ENCODE data around the gene TRAF3IP1. TPM values are rescaled to one million over a fixed set of nuclear protein-coding genes. Genes with fewer than 3 reads are reported as not detected.
A peak's percentile ranks its signal among the peaks of the same experiment; 100 is the strongest.

TRAF3IP1 gene
- total and polyA plus RNA-seq, 2 of the 13 experiments (the other 11 are each of a cell fraction or from before 2014, with no cell fraction given), result 4.1 to 12.9 TPM

- no peak for TF ChIP-seq PHF21A (CRISPR knock-in tag; IDR thresholded peaks at IDR 0.05)
- TF ChIP-seq ZNF180 (CRISPR knock-in tag; IDR thresholded peaks at IDR 0.05; ENCODE audit: borderline replicate concordance, low read depth), result 0 out of 2 replicates have a peak, but pooled peaks have one; percentile 11
- TF ChIP-seq MBNL3 (CRISPR knock-in tag; conservative IDR thresholded peaks at IDR 0.05), result no peak
- TF ChIP-seq ZNF44 (CRISPR knock-in tag; IDR thresholded peaks at IDR 0.05), result no peak
- 0 out of 2 replicates have a peak, but pooled peaks have one; percentile 29 for TF ChIP-seq ZMYM3 (CRISPR knock-in tag; IDR thresholded peaks at IDR 0.05)
- TF ChIP-seq NFE2 (CRISPR knock-in tag; IDR thresholded peaks at IDR 0.05), result peak; percentile 40; the same call in 1 of the 2 replicates
- TF ChIP-seq MBD4 (IDR thresholded peaks at IDR 0.05; ENCODE audit: borderline replicate concordance, low read length), result no peak
- TF ChIP-seq ZNF580 (CRISPR knock-in tag; IDR thresholded peaks at IDR 0.05; ENCODE audit: borderline replicate concordance, low read depth), result no peak
- peak; percentile 85 for TF ChIP-seq RFX5 (IDR thresholded peaks at IDR 0.05; ENCODE audit: low read depth, low read length)
- TF ChIP-seq DMAP1 (CRISPR knock-in tag; IDR thresholded peaks at IDR 0.05), result 0 out of 2 replicates have a peak, but pooled peaks have one; percentile 27
- peak; percentile 47; the same call in 1 of the 2 replicates for TF ChIP-seq FOSL2 (CRISPR knock-in tag; IDR thresholded peaks at IDR 0.05)
- 0 out of 2 replicates have a peak, but pooled peaks have one; percentile 17 for TF ChIP-seq ZNF660 (CRISPR knock-in tag; IDR thresholded peaks at IDR 0.05; ENCODE audit: borderline replicate concordance, low read depth)
- TF ChIP-seq KMT2B (CRISPR knock-in tag; IDR thresholded peaks at IDR 0.05), result peak; percentile 39; the same call in 1 of the 2 replicates
- peak; percentile 74; the same call in 1 of the 2 replicates for TF ChIP-seq ZNF430 (CRISPR knock-in tag; IDR thresholded peaks at IDR 0.05)
- TF ChIP-seq POLR2A (IDR thresholded peaks at IDR 0.05; ENCODE audit: insufficient read depth in 1 of 2, low read depth in 2 of 2, low read length in 2 of 2), result peak in 1 of 2 experiments; percentile 5; a peak in 1 of 4 replicates
- TF ChIP-seq ZNF205 (CRISPR knock-in tag; IDR thresholded peaks at IDR 0.05), result 0 out of 2 replicates have a peak, but pooled peaks have one; percentile 15
- no peak for TF ChIP-seq KAT7 (CRISPR knock-in tag; IDR thresholded peaks at IDR 0.05; ENCODE audit: borderline replicate concordance)
- TF ChIP-seq ZNF768 (CRISPR knock-in tag; IDR thresholded peaks at IDR 0.05), result peak; percentile 72; the same call in 1 of the 2 replicates
- no peak for TF ChIP-seq ELF1 (CRISPR knock-in tag; IDR thresholded peaks at IDR 0.05)
- peak; percentile 33; the same call in 1 of the 2 replicates for TF ChIP-seq RAD21 (CRISPR knock-in tag; IDR thresholded peaks at IDR 0.05)
- no peak for TF ChIP-seq HOXA5 (CRISPR knock-in tag; IDR thresholded peaks at IDR 0.05)
- TF ChIP-seq TEF (CRISPR knock-in tag; IDR thresholded peaks at IDR 0.05), result no peak
- peak; percentile 99 for TF ChIP-seq FOXO4 (CRISPR knock-in tag; conservative IDR thresholded peaks at IDR 0.05)
- 0 out of 2 replicates have a peak, but pooled peaks have one; percentile 14 for TF ChIP-seq SP5 (CRISPR knock-in tag; IDR thresholded peaks at IDR 0.05; ENCODE audit: borderline replicate concordance, low read depth)
- peak; percentile 92 for TF ChIP-seq ZNF770 (CRISPR knock-in tag; IDR thresholded peaks at IDR 0.05)
- TF ChIP-seq FOXC1 (CRISPR knock-in tag; IDR thresholded peaks at IDR 0.05; ENCODE audit: borderline replicate concordance), result peak; percentile 11; the same call in 1 of the 2 replicates
Observed at GRCh38 chr2:238425979-238426567, 105.8 kb downstream of the TRAF3IP1 start (continued).
